Ureter (tissue), 1 donor: ENCODE results near the gene SAYSD1. TPM values are rescaled to one million over a fixed set of nuclear protein-coding genes. Genes with fewer than 3 reads are reported as not detected.

Source experiments
- DNase-seq: peaks from one replicate; pipeline ENCODE4 v3.0.0-alpha.2; 2020; ENCODE audit warnings: low spot score
- total RNA-seq: library from RNA; stranded (reverse); gene quantifications from one replicate; pipeline ENCODE4 v1.2.4, GENCODE V29; 2023
- donor health status: DM: yes; HTN: yes; CAD: no.

SAYSD1 gene
- total RNA-seq, 1 donor from 2014 or later, result 19.3 TPM

DNA sequence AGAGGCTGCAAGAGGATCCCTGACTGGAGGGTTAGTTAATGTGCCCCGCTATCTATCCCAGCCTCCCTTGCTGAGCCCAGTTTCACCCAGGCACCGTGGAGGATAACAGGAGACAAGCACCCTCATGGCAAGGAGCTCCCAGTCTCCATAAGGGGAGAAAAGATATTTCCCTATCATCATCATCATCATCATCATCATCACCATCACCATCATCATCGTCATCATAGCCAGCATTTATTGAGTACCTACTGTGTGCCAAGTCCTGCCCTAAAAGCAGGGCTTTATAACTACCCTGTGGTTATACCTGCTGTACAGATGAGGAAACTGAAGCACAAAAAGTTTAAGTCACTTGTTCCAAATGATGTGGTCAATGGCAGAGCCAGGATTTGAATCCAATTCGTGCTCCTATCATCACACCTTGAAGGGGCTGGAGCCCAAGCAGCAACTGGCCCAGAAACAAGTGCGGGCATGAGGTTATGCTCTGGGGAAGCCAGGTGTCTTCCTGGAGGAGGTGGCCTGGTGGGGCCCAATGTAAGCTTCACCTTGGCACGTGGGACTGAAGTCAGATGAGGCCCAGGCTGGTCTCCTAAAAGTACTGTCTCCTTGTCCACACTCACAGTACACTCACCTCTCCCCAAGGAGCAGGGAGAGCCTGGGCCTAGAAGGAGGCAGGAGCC lies 56.4 kb downstream of the SAYSD1 start:
- no peak for DNase-seq

DNA sequence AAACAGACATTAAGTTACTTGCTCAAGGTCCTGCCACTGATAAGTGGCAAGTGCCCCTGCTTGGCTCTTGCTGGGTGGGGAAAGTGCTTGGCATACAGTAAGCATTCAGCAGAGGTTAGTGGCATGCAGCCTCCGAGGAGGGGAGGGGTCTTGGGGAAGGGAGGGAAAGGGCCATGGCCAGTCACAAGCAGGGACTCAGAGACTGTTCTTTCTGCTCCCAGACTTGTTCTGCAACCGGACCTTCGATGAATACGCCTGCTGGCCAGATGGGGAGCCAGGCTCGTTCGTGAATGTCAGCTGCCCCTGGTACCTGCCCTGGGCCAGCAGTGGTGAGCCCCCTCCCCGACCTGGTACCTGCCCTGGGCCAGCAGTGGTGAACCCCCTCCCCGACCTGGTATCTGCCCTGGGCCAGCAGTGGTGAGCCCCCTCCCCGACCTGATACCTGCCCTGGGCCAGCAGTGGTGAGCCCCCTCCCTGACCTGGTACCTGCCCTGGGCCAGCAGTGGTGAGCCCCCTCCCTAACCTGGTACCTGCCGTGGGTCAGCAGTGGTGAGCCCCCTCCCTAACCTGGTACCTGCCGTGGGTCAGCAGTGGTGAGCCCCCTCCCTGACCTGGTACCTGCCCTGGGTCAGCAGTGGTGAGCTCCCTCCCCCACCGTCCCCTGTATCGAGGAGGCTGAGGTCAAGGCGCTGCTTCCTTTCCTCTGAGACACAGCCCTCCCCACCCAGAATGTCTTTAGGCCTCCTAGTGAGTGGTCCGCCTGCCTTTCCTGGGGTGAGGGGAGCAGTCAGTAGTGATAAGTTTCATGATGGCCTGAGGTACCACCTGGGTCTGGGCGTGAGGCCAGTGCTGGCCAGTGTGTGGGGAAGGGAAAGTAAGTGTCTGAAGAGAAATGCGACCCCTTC lies 57.5 kb downstream of the SAYSD1 start:
- no peak for DNase-seq

DNA sequence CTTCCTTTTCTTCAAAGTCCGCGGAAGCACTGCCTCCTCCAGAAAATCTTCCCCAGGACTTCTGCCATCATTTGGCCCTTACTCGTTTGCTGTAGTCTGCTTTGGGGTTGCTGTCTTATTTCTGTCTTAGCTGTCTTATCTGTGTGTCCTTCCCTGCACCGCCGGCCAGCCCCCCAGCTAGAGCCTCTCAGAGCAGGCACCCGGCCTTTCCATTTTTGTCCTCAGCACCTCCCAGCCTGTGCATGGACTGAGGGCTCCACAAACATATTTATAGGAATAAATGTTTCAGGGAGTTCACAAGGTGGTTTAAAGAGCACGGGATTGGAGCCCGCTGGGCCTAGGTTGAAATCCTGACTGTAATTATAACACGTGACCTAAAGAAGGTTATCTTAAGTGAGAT lies 58.3 kb downstream of the SAYSD1 start:
- no peak for DNase-seq

DNA sequence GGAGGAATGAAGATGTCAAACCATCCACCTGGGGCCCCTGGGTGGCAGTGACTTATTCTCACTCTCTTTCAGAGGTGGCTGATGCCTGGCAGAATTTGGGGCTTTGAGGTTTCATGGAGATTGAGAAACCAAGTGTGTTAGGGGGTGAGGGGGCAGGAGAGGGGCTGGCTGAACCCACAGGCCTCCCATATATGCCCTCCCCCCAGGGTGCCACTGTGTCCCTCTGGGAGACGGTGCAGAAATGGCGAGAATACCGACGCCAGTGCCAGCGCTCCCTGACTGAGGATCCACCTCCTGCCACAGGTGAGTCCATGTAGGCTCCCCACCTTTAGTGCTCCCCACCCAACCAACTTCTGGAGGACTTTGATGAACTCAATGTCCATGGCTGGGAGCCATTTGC lies 58.8 kb downstream of the SAYSD1 start:
- DNase-seq, result no peak

DNA sequence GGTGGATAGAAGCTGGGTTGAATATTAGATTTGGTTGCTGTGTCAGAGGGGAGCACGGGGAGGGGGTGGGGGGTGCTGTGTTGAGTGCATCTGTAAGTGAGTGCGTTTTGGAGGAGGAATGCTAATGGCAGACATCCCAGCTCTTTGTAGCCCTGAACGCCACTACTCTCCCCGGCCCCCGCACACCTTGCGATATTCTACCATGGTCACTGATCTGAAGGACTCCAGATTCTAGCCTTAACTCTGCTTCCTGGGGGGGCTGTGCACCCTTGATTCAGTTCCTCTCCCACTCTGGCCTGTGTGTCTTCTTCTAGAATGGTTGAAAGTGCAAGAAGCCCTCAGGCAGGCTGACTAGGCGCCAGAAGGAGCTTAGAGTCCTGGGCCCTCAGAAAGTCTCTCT lies 59.3 kb downstream of the SAYSD1 start:
- no peak for DNase-seq

DNA sequence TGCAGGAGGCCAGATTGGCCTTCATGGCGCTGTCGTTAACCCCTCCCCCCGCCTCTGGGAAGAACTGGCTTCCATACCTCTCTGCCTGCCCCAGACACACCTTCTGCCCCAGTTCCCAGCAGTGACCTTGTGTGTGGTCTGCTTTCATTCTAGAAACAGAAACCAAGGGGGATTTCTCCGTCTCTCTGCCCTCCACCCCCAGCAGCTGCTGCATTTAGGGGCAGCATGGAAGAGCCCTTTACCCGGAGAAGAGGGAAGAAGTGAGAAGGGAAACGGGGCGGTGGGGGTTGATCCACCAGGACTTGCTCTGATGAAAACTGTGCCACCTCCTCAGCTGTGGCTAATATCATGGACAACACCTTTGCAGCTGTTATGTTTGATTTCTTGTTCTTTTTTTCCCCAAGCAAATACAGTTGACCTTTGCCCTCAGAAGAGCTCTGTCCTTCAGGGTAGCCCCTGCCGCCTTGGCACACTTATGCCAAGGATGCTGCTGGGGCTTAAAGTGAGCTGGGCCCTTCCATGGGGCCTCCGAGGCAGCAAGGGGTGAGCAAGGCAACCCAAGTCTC lies 60.3 kb downstream of the SAYSD1 start:
- no peak for DNase-seq

Other genes starting within 250 kb of the SAYSD1 start
- 0.36 TPM for gene GLP1R, start 66.4 kb downstream of the SAYSD1 start, total RNA-seq
- 9.8 TPM for gene KCNK5, start 114.3 kb upstream of the SAYSD1 start, total RNA-seq
- not detected for gene KCNK17, start 199.2 kb upstream of the SAYSD1 start, total RNA-seq
- gene KCNK16, start 207.5 kb upstream of the SAYSD1 start, total RNA-seq, result not detected